Esophagus muscularis mucosa (tissue), 4 donors: ENCODE results near the gene CXADR.

Source experiments
- CTCF ChIP-seq, 3 experiments: fragments of 200-600 bp in 2 of 3; fragments of 450-650 bp in 1 of 3; sonication (generic) in 2 of 3; IDR thresholded peaks; one replicate each; pipeline ENCODE4 v1.5.1; 2017 to 2019; ENCODE audit warnings: antibody characterized with exemption in 3 of 3, mild to moderate bottlenecking in 2 of 3, moderate library complexity in 1 of 3
- EP300 ChIP-seq: sonication (generic); formaldehyde crosslinking; IDR thresholded peaks from one replicate; pipeline ENCODE4 v1.6.1; 2017; ENCODE audit warnings: antibody characterized with exemption
- POLR2A ChIP-seq: fragments of 450-650 bp; IDR thresholded peaks from one replicate; pipeline ENCODE4 v1.6.1; 2017; ENCODE audit warnings: antibody characterized with exemption, moderate library complexity, mild to moderate bottlenecking, low read depth

DNA sequence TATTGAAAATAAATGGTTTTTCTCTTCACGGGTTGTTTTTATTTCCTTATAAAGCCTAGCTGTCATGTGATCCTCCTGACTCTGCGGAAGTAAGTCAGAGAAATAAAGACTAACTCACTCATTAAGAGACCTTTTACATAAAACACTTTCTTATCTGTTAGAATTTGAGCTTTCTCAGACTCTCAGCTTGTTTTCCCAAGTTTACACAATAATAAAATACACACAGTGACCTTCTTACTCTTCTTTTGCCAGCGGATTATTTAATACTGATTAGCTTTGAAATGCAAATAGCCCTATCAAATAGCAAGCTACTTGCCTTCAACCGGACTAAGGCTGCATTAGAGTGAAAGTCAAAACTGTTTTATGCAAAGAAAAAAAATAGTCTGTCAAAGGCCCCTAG is 45.5 kb upstream of the CXADR start:
- TF ChIP-seq CTCF (IDR thresholded peaks at IDR 0.05) (no peak), EP300 (no peak), POLR2A (no peak)
